ENCODE measurements around the gene RHOT2.

Gene RHOT2

GRCh38 chr16:716200-716568 is 48.3 kb downstream of the RHOT2 start:
- H3K9ac ChIP-seq (ENCODE audit: low read depth, low read length), result no peak overlapping the region
- no peak overlapping the region for H3K27ac ChIP-seq (ENCODE audit: low read depth, low read length)

DNA sequence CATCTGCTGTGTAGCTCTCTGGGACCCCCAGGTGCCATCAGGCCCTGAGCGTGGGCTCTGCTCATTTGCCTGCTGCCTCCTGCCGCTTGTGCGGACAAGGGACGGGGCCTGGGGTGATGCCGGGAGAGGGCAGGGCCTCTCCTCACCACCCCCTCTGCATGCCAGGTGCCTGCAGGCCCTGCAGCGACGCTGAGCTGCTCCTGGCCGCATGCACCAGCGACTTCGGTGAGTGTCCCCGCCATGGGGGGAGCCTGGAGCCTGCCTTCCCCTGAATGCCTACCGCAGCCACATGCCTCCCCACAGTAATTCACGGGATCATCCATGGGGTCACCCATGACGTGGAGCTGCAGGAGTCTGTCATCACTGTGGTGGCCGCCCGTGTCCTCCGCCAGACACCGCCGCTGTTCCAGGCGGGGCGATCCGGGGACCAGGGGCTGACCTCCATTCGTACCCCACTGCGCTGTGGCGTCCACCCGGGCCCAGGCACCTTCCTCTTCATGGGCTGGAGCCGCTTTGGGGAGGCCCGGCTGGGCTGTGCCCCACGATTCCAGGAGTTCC is 48.9 kb downstream of the RHOT2 start:
- no peak overlapping the region; the same call in 1 of the 2 replicates for H3K4me3 ChIP-seq (ENCODE audit: low read depth, low read length)
- no peak overlapping the region for H3K9ac ChIP-seq (ENCODE audit: low read depth, low read length)
- H3K27me3 ChIP-seq (ENCODE audit: control insufficient read depth, insufficient read depth, low read length), result peaks cover 32% of the 10 kb centered on the region
- no peaks in the 10 kb centered on the region for H3K9me3 ChIP-seq (ENCODE audit: control insufficient read depth, insufficient read depth, low read length)
- H3K27ac ChIP-seq (ENCODE audit: low read depth, low read length), result no peak overlapping the region
- no peaks in the 10 kb centered on the region for H3K36me3 ChIP-seq (ENCODE audit: control insufficient read depth, insufficient read depth, low read length)
- peaks cover 23% of the 10 kb centered on the region for H3K4me1 ChIP-seq (ENCODE audit: control insufficient read depth, insufficient read depth, low read length)

More at GRCh38 chr16:716200-716568, 48.3 kb downstream of the RHOT2 start:
- H3K4me3 ChIP-seq (ENCODE audit: low read depth, low read length), result peak overlapping the region; percentile 71
- H3K4me1 ChIP-seq (ENCODE audit: control insufficient read depth, insufficient read depth, low read length), result peaks cover 23% of the 10 kb centered on the region
- no peaks in the 10 kb centered on the region for H3K36me3 ChIP-seq (ENCODE audit: control insufficient read depth, insufficient read depth, low read length)
- peaks cover 32% of the 10 kb centered on the region for H3K27me3 ChIP-seq (ENCODE audit: control insufficient read depth, insufficient read depth, low read length)
- H3K9me3 ChIP-seq (ENCODE audit: control insufficient read depth, insufficient read depth, low read length), result no peaks in the 10 kb centered on the region

DNA sequence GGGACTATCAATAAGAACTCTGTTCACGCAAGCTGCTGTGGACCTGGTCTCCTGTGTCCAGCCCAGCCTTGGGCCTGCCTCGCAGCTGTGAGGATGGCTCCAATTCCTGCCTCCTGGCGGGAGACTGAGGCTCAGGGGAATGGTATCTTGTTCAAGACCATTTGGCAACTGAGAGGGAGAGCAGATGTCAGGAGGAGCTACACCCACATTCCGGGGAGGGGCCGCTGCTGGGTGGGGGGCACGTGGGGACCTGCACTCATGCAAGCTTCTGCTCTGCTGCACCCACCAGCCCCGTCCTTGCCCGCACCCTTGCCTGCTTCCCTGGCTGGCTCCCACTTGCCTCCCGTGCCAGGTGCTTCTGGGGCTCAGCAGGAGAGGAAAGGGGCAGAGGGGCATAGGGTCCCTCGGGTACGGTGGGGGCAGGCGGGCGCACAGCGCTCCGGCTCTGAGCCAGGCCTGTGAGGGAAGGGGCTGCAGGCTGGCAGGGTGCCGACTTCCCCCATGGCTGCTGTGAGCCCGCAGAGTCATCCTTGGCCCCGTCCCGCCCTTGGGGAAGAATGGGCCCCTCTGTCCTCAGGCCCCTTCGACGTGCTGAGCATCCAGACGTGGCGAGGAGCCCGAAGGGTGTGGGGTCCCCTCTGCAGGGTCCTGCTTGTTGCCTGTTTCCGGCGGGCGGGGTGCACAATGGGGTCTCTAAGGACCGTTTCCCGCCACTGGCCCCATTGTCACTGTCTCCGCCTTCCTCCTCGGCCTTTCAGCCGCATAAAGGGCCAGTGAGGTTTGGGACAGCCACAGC is 49.7 kb downstream of the RHOT2 start:
- peaks cover 32% of the 10 kb centered on the region for H3K27me3 ChIP-seq (ENCODE audit: control insufficient read depth, insufficient read depth, low read length)
- H3K4me3 ChIP-seq (ENCODE audit: low read depth, low read length), result no peak overlapping the region
- no peak overlapping the region for H3K9ac ChIP-seq (ENCODE audit: low read depth, low read length)
- H3K4me1 ChIP-seq (ENCODE audit: control insufficient read depth, insufficient read depth, low read length), result peaks cover 23% of the 10 kb centered on the region
- H3K36me3 ChIP-seq (ENCODE audit: control insufficient read depth, insufficient read depth, low read length), result no peaks in the 10 kb centered on the region
- H3K27ac ChIP-seq (ENCODE audit: low read depth, low read length), result no peak overlapping the region
- no peaks in the 10 kb centered on the region for H3K9me3 ChIP-seq (ENCODE audit: control insufficient read depth, insufficient read depth, low read length)

- Histone ChIP-seq H3K4me1 (ENCODE audit: control insufficient read depth, insufficient read depth, low read length) (peaks cover 23% of the 10 kb centered on the region), H3K27ac (ENCODE audit: low read depth, low read length) (no peak overlapping the region), H3K27me3 (ENCODE audit: control insufficient read depth, insufficient read depth, low read length) (peaks cover 32% of the 10 kb centered on the region), H3K36me3 (ENCODE audit: control insufficient read depth, insufficient read depth, low read length) (no peaks in the 10 kb centered on the region), H3K9ac (ENCODE audit: low read depth, low read length) (no peak overlapping the region), H3K9me3 (ENCODE audit: control insufficient read depth, insufficient read depth, low read length) (no peaks in the 10 kb centered on the region), H3K4me3 (ENCODE audit: low read depth, low read length) (no peak overlapping the region)
Measured at GRCh38 chr16:718389-718788, 50.5 kb downstream of the RHOT2 start.

DNA sequence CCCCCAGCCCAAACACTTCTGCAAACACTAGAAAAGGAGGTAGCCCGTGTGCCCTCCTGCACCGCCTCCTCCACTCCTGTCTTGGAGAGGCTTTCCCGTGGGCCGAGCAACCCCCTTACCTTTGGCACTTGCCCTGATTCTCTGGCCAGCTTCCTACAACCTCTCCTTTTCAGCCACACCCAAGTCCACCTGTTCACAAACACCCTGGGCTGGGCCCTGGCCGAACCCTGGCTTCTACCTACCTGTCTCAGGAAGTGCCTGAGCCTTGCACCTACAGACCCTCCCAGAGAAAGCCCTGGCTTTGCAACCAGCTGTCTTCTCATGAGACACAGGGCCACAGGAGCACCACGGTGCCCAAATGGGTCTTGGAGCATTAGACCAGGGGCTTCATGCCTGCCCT is 51.0 kb downstream of the RHOT2 start:
- H3K27me3 ChIP-seq (ENCODE audit: control insufficient read depth, insufficient read depth, low read length), result peaks cover 28% of the 10 kb centered on the region
- peaks cover 23% of the 10 kb centered on the region for H3K4me1 ChIP-seq (ENCODE audit: control insufficient read depth, insufficient read depth, low read length)
- H3K9ac ChIP-seq (ENCODE audit: low read depth, low read length), result no peak overlapping the region
- no peak overlapping the region for H3K4me3 ChIP-seq (ENCODE audit: low read depth, low read length)
- H3K27ac ChIP-seq (ENCODE audit: low read depth, low read length), result no peak overlapping the region
- H3K9me3 ChIP-seq (ENCODE audit: control insufficient read depth, insufficient read depth, low read length), result no peaks in the 10 kb centered on the region
- H3K36me3 ChIP-seq (ENCODE audit: control insufficient read depth, insufficient read depth, low read length), result no peaks in the 10 kb centered on the region

GRCh38 chr16:719815-720446 is 52.0 kb downstream of the RHOT2 start:
- H3K27ac ChIP-seq (ENCODE audit: low read depth, low read length), result peak overlapping the region; percentile 93

GRCh38 chr16:720447-720989 is 52.6 kb downstream of the RHOT2 start:
- peaks cover 18% of the 10 kb centered on the region; the same call in 1 of the 2 replicates for H3K27me3 ChIP-seq (ENCODE audit: control insufficient read depth, insufficient read depth, low read length)
- H3K9me3 ChIP-seq (ENCODE audit: control insufficient read depth, insufficient read depth, low read length), result no peaks in the 10 kb centered on the region
- peaks cover 23% of the 10 kb centered on the region for H3K4me1 ChIP-seq (ENCODE audit: control insufficient read depth, insufficient read depth, low read length)
- H3K9ac ChIP-seq (ENCODE audit: low read depth, low read length), result peak overlapping the region; percentile 94
- H3K4me3 ChIP-seq (ENCODE audit: low read depth, low read length), result peak overlapping the region; percentile 96
- peak overlapping the region; percentile 93 for H3K27ac ChIP-seq (ENCODE audit: low read depth, low read length)
- no peaks in the 10 kb centered on the region for H3K36me3 ChIP-seq (ENCODE audit: control insufficient read depth, insufficient read depth, low read length)

More at GRCh38 chr16:719815-720446, 52.0 kb downstream of the RHOT2 start:
- Histone ChIP-seq H3K27me3 (ENCODE audit: control insufficient read depth, insufficient read depth, low read length) (peaks cover 22% of the 10 kb centered on the region; the same call in 1 of the 2 replicates), H3K4me3 (ENCODE audit: low read depth, low read length) (peak overlapping the region; percentile 96), H3K9ac (ENCODE audit: low read depth, low read length) (peak overlapping the region; percentile 32; the same call in 1 of the 2 replicates), H3K36me3 (ENCODE audit: control insufficient read depth, insufficient read depth, low read length) (no peaks in the 10 kb centered on the region), H3K9me3 (ENCODE audit: control insufficient read depth, insufficient read depth, low read length) (no peaks in the 10 kb centered on the region), H3K4me1 (ENCODE audit: control insufficient read depth, insufficient read depth, low read length) (peaks cover 23% of the 10 kb centered on the region)

GRCh38 chr16:720990-721764 is 53.2 kb downstream of the RHOT2 start, which contains the start of gene ANTKMT:
ANTKMT (plus strand) TSS chr16:721146; CDS start chr16:721275, 129 bp downstream.
- Histone ChIP-seq H3K9me3 (ENCODE audit: control insufficient read depth, insufficient read depth, low read length) (no peaks in the 10 kb centered on the region), H3K27me3 (ENCODE audit: control insufficient read depth, insufficient read depth, low read length) (peaks cover 12% of the 10 kb centered on the region; the same call in 1 of the 2 replicates), H3K4me3 (ENCODE audit: low read depth, low read length) (peak within 1 kb of the TSS; percentile 96), H3K36me3 (ENCODE audit: control insufficient read depth, insufficient read depth, low read length) (no peaks in the 10 kb centered on the region), H3K9ac (ENCODE audit: low read depth, low read length) (peak within 1 kb of the TSS; percentile 94), H3K27ac (ENCODE audit: low read depth, low read length) (peak within 1 kb of the TSS; percentile 93), H3K4me1 (ENCODE audit: control insufficient read depth, insufficient read depth, low read length) (peaks cover 19% of the 10 kb centered on the region)

GRCh38 chr16:721765-722540 is 54.0 kb downstream of the RHOT2 start:
- Histone ChIP-seq H3K27ac (ENCODE audit: low read depth, low read length) (no peak overlapping the region), H3K9ac (ENCODE audit: low read depth, low read length) (no peak overlapping the region), H3K4me3 (ENCODE audit: low read depth, low read length) (peak overlapping the region; percentile 96; the same call in 1 of the 2 replicates), H3K4me1 (ENCODE audit: control insufficient read depth, insufficient read depth, low read length) (peaks cover 15% of the 10 kb centered on the region), H3K27me3 (ENCODE audit: control insufficient read depth, insufficient read depth, low read length) (peaks cover 9% of the 10 kb centered on the region; the same call in 1 of the 2 replicates), H3K36me3 (ENCODE audit: control insufficient read depth, insufficient read depth, low read length) (no peaks in the 10 kb centered on the region), H3K9me3 (ENCODE audit: control insufficient read depth, insufficient read depth, low read length) (no peaks in the 10 kb centered on the region)

Measured in HUES48 (cell line).